ENCODE measurements around the gene GRM3. TPM values are rescaled to one million over a fixed set of nuclear protein-coding genes. Genes with fewer than 3 reads are reported as not detected.

Gene GRM3
- polyA plus RNA-seq, 1 donor = 0.14 TPM

- no peak for DNase-seq
Measured at GRCh38 chr7:86790383-86790782, 146.7 kb downstream of the GRM3 start.

GRCh38 chr7:86792260-86792659 is 148.6 kb downstream of the GRM3 start:
- DNase-seq = no peak

GRCh38 chr7:86793136-86793535 is 149.4 kb downstream of the GRM3 start:
- DNase-seq = no peak

- peak; percentile 4 for DNase-seq
Measured at GRCh38 chr7:86814661-86815379, 171.1 kb downstream of the GRM3 start.

GRCh38 chr7:86815556-86815955 is 171.8 kb downstream of the GRM3 start:
- no peak for DNase-seq

GRCh38 chr7:86818903-86819302 is 175.2 kb downstream of the GRM3 start:
- DNase-seq = no peak

GRCh38 chr7:86823769-86824168 is 180.1 kb downstream of the GRM3 start:
- DNase-seq = no peak

GRCh38 chr7:86825264-86825663 is 181.6 kb downstream of the GRM3 start:
- no peak for DNase-seq

- DNase-seq = no peak
Measured at GRCh38 chr7:86826948-86827347, 183.2 kb downstream of the GRM3 start.

- DNase-seq = no peak
Measured at GRCh38 chr7:86833360-86833759, 189.7 kb downstream of the GRM3 start.

- no peak for DNase-seq
Measured at GRCh38 chr7:86837235-86837634, 193.5 kb downstream of the GRM3 start.

- no peak for DNase-seq
Measured at GRCh38 chr7:86844608-86845007, 200.9 kb downstream of the GRM3 start.

- DNase-seq = no peak
Measured at GRCh38 chr7:86846494-86847190, 202.9 kb downstream of the GRM3 start.

- no peak for DNase-seq
Measured at GRCh38 chr7:86848226-86848625, 204.5 kb downstream of the GRM3 start.

- DNase-seq = no peak
Measured at GRCh38 chr7:86851566-86851965, 207.9 kb downstream of the GRM3 start.

GRCh38 chr7:86863452-86863851 is 219.7 kb downstream of the GRM3 start:
- DNase-seq = no peak

GRCh38 chr7:86867163-86867762 is 223.6 kb downstream of the GRM3 start:
- no peak for DNase-seq

GRCh38 chr7:86876146-86876545 is 232.4 kb downstream of the GRM3 start:
- no peak for DNase-seq

GRCh38 chr7:86884152-86884551 is 240.4 kb downstream of the GRM3 start:
- no peak for DNase-seq

- DNase-seq = no peak
Measured at GRCh38 chr7:86889501-86889900, 245.8 kb downstream of the GRM3 start.

- DNase-seq = no peak
Measured at GRCh38 chr7:86898171-86898570, 254.5 kb downstream of the GRM3 start.

GRCh38 chr7:86900886-86901285 is 257.2 kb downstream of the GRM3 start:
- no peak for DNase-seq

- peak; percentile 23 for DNase-seq
Measured at GRCh38 chr7:86904949-86905834, 261.5 kb downstream of the GRM3 start.

Data from hindlimb muscle (tissue), 1 donor.